GM19328 (cell line): ENCODE measurements around the gene NOX1.

ENCODE experiments used
- ATAC-seq: cut with Tn5 transposase; IDR thresholded peaks from one replicate; pipeline ENCODE4 v1.9.1; 2021; ENCODE audit warnings: mild to moderate bottlenecking, moderate library complexity; ENCODE audit not compliant: unreplicated experiment

NOX1 gene

DNA sequence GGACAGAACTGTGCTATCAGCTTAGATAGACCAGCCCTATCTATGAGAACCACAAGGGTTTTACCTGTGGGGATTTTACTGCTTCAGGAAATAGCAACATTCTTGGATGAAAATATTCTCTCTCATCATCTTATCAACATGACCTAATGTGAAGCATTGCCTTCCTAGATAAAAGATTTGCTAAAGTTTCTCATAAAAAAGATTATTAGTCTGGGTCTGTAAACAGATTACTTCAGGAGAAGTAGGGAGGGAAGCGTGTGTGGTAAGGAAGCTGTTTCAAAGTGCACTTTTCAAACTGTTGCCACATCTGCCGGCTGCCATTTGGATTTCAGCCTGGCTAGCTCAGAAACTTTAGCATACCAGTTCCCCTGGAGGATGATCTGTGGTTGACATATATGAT is at the start of gene NOX1:
Gene NOX1, minus strand, starts transcription at position 35 of the 400 bp plus-strand sequence. CDS start 220 bp downstream, outside the sequence.
- ATAC-seq = no peak

DNA sequence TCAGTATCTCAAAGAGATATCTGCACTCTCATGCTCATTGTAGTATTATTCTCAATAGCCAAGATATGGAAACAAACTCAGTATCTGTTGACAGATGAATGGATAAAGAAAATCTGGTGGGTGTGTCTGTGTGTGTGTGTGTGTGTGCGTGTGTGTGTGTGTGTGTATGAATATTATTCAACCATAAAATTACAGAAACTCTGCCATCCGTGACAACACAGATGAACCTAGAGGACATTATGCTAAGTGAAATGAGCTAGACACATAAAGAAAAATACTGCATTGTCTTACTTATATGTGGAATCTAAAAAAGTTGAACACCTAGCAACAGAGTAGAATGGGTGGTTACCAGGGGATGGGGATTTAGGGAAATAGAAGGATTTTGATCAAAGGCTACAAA is 41.4 kb upstream of the NOX1 start:
- ATAC-seq = no peak

DNA sequence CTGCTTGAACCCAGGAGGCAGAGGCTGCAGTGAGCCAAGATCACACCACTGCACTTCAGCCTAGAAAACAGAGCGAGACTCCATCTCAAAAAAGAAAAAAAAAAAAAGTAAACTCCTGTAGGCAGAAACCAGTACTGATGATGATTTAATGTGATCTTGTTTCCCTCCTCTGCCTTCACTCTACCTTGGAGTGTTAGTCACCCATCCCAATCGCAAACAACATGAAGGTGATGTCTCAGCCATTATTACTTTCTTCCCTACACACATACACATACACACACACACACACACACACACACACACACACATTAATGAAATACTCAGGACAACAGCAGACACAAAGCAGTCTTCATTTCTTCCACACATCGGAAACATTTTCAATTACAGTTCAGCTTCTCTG is 39.0 kb upstream of the NOX1 start:
- no peak for ATAC-seq

DNA sequence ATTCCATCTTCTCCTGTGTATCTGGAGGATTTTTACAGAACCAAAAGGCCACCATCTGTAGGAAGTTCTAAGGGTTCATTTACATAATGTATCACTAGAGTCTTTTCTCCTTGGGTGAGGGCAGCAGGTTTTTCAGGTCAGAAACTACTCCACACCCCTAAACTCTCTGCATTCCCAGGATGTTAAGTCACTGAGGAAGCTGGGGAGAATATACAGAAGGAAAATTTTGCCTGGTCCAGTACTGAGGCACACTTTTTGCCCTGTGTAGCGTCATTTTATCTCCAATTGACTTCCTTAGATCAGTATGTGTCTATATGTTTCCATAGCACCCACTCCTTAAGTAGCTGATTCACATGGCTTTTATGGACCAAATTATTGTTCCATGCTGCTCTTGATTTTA is 37.6 kb upstream of the NOX1 start:
- no peak for ATAC-seq

DNA sequence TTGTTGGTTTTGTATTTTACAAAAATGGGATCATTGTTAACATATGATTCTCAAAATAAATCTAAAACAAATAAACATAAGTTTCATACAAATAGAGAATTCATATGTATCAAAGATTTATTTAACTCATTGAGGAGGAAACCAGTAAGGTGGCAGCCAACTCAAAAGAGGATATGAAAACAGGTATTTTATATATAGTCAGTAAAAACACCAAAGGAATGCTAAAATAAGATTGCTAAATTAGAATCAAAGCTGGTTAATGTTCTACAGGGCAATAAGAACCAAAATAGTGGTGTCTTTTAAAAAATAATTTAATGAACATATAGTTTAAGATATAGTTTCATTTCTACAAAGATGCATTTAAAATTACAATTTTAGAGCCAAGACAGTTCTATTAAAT is 31.5 kb upstream of the NOX1 start:
- no peak for ATAC-seq

DNA sequence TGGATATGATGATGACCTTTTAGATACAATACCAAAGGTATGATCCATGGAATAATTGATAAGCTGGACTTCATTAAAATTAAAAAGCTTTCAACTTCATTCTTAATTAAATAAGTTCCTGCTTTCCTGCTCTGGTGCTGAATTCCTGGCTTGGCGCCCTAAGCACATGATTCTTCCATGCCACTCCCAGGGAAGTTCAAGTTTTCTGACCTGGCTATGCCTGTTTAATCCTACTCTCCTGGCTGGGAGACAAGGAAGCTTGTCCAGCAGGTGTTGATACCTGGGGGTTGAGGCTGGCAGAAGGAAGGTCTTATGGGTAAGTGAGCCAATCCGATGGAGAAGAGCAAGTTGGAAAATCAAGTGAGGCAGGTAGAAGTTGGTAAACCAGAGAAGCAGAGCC is 30.3 kb upstream of the NOX1 start:
- ATAC-seq = no peak

DNA sequence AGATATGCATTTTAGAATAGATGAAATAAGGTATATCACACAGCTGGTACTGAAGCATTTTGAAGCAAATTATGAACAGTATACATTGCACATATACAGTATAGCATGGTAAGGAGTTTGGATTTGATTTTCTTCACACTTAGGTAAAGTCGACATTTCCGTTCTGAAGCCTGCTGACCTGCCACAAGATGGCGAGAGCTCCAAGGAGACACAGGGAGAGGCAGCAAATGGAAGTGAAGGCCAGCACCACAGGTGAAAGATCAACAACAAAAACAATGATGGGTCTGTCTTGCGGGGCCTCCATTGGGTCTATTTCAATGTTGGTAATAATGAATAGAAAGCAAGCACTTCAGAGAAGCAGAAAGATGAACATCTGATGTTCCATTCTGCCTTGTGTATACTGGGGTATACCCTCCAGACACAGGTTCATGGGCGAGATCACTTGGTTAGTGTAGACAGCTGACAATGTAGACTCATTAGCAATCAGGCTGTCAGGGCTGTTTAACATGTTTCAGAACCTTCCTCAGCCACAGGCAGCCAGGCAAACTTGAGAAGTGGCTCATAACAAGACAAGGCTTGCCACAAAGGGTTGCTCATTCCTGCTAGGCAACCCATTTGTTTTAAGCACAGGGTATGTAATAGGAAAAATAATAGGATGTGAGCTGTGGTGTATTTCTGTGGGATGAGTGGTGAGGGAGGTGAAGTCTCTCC is 21.4 kb upstream of the NOX1 start:
- ATAC-seq = no peak

DNA sequence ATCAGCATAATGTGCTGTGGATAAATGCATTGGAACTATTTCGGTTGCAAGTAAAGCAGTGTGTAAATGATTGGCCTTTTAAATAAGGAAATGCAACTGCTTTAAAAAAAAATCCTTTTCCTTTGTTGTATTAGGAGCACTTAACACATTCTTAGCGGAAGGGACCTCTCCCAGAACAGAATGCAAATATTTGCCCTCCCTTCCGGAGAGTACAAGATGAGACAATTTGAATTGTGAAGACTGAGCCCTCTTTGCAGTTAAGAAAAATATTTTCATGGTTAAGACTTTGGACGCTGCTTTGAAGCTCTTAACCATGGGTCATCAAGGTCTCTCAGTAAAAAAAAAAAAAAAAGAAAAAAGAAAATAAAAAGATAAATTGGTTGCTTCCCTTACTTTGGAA is 9.5 kb upstream of the NOX1 start:
- no peak for ATAC-seq

DNA sequence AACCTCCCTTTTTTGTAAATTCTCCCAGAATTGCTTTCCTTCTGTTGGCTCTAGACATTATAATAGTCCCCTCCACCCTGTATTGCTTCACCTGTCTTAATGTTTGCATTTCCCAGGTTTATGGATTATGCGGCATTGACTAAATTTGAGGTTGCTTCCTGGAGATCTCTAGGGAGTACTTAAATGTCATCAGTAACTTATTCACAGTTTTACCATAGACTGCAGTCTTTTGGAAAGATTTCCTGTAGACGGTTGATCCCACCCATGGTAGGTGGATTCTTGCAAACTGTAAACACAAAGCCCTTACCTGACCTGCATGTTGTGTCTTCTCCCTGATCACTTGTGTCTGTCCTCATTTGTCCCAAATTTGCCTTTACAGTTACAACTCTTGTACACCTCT is 6.2 kb upstream of the NOX1 start:
- ATAC-seq = no peak

DNA sequence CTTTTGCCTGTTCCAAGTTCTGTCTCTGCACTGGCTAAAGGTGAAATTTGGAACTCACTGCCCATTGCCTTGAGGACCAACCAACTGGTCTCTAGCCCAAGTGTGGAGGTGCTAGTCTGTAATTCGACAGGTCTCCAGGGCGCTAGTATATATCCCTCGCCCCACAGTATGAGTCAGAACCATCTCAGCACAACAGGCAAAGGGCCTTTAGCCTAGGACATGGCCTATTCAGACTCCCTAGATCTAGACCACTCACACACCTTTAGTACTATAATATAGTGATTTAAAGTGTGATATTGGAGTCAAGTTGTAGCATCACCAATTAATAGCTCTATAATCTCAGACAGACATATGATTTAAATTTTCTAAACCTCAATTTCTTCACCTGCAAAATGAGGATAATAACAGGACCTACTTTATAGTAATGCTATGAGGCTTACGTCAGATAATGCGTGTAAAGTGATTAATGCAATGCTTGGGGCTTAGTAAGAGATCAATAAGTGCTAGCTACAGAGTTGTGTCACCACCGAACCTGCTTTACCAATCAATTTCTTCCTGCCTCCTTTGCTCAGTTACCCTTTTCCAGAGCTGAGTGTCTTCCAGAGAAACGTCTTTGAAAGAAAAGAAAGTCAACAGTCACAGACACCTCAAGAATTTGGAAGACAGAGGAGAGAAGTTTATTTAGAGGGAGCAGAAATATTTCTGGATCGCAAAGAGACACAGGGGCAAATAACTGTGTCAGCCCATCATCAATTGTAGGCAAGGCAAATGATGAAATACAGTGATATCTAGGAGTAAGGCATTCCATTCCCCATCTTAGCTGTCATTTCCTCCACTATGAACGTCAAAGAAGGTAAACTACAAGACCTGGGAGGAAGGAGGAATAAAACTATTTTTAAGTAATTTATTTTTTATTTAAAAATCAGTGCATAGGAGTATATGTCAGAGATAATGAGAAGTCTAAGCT is 2.3 kb downstream of the NOX1 start:
- no peak for ATAC-seq

DNA sequence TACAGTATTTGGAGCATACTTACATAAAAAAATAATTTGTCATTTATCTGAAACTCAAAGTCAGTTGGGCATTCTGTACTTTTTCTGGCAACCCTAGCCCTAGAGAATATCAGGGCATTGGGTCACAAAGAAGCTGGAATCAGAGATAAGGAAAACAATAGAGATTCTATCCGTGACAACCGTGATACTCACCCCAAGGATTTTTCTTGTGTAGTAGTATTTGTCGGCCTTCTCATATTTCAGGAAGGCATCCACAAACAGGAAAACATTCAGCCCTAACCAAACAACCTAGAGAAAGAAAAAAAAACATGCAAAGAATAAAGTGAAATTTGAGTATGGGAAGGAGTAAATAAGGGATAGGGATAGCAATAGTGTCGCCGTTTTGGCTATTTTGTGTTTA is 3.6 kb downstream of the NOX1 start:
- no peak for ATAC-seq

DNA sequence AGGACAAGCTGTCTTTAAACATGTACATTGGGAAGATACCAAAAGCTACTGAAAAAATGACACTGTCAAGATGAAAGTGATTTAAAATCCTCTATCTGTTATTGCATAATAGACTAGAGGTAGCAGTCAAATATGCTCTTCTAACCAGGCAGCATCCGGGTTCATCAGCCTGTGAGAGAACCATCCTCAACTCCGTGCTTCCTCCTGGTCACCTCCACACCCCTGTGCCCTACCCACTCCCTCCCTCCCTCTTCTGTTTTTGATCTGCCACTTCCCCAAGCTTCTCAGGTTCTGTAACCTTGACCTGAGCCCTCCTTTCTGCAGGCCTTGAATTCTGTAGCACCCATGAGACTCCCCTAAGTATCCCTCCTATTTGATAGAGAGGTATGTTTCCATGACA is 5.9 kb downstream of the NOX1 start:
- ATAC-seq = no peak

DNA sequence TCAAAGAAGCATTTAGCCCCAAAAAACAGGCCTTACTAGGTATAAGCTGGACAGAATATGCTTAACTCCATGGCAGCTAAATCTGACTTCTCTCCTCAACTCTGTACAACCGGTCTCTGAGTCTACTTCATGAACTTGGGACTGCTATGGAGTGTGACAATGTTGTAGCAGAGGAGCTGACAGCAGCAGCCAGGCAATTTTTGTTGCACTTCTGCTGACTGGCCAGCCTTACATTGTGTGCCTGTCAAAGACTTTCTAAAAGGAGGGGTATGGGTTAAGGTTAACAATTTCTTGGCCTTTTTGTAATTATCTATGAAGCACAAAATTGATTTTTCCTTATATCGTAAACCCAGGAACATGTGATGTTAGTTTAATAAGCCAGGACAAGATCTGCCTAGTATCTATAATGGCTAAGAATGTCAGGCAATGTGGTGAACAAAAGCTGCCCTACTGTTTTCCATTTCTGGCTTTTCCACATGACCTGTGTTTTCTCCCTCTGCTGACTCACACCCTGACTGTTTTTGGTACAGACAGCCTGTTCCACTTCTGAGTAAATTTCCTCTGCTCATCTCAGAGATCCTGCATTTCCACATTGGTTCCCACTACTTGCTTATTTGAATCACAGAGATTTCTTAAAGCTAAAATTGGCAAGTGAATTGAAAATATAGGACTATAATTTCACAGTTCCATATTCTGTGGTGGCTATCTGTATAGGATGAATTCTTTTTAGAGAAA is 9.3 kb downstream of the NOX1 start:
- no peak for ATAC-seq

DNA sequence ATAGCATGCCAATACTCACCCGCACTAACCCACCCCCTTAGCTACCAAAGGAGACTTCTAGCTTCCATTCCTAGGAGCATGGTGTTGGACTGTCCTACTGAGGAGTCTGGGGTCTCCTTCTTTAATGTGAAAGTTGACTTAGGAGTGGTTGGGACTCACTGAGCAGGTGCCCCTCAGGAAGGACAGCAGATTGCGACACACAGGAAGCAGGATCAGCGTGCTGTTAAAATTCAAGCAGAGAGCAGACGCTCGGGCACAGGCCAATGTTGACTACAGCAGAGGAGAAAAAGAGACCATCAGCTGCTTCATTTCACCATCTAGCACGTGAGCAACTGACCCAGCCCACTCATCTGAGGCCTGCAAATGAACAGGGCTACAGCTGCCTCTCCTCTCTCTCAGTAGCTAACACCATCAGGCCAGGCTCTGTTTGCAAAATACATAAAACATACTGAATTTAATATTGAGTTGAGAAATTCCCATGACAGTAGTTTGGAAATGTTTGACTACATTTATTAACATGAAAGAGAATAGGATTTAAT is 10.8 kb downstream of the NOX1 start:
- ATAC-seq = no peak

DNA sequence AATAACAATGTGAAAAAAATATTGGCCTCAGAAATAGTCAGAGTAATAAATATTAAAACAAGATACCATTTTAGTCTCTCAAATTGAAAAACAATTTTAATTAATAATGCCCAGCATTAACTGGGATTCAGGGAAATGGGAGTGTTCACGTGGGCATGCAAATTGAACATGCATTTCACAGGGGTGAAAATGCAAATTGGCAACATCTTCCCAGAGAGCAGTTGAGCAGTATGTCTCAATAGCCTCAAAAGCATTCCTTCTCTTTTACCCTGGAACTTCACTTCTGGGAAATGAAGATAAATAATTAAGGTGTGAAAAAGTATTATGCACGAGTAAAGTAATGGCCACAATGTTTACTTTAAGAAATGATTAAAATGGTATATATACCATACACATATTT is 21.3 kb downstream of the NOX1 start:
- no peak for ATAC-seq

DNA sequence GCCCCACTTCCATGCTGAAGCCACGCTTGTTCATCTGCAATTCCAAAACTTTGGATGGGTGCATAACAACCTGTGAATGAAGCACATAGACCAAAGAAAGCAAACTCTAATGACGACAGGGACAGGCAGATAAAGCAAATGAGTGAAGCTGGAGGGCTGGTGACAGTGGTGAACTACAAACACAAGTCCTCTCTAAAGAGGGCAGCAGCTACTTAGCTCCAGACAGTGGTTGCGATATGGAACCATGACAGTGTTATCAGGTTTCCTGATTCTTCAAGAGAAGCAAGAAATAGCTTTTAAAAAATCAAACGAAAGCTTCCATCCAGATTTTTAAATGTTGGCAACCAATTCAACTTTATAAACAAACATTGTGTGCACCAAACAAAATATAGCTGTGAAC is 23.8 kb downstream of the NOX1 start:
- no peak for ATAC-seq

DNA sequence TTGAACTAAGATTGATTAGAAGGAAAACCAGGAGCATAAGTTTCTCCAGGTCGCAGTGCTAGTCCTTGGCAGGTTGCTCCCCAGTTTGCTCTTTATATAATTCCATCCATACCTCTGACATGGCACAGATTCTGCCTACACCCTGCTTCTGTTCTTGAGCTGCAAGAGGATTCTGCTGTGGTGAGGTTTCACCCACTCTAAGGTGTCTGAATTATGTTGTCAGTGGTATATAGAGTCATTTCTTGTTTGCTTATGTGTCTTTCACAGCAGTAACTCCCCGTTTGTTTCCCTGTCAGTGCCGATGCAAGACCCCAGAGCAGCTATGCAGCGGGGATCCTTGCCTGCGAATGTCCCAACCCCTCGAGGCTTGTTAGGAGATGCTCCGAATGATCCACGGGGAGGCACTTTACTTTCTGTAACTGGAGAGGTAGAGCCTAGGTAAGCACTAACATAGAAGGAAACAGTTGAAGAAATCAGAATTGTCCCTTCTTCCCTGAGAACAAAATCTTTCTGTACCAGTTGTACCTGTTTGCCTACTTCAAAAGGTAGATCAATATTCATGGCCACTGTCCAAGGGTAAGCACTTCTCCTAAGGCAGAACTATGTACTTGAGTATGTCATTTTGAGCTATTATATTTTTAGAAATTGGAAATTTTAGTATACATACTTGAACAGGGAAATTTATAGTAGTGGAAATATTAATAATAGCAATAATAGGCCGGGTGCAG is 42.8 kb downstream of the NOX1 start:
- ATAC-seq = no peak

DNA sequence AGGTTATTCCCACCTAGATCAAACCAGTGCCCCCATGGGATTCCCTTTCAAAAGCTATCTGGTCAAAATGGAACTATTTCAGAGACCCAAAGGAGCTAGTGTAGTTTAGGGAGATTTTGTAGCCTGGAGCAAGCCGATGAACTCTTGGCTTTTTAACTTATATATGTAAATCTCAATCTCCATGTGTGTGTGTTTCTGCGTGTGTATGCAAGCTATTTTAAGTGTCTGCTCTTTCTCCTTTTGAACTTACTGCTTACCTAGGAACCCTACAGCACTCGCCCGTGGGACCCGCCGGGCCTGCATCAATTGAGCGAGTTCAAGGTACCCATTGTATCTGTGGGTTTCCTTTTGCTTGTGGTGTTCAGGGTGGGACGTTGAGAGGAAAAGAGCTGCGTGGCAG is 43.6 kb downstream of the NOX1 start:
- no peak for ATAC-seq

DNA sequence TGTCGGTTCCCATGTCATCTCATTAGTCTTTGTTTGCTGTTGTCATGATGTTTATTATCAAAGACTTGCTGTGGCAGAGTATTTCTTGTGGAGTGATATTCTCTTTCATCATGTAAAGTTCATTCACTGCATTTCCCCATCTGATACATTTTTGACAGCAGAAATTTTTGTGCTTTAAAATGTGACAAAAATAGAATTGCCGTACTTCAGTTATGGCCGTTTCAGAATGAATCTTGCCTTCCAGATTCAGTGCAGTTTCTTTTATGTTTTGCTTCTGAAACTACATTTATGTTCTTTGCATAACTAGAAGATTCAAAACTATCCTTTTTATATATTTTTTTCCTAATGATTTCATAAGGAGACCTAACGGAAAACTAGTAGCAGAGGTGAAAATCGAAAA is 44.0 kb downstream of the NOX1 start:
- ATAC-seq = no peak

DNA sequence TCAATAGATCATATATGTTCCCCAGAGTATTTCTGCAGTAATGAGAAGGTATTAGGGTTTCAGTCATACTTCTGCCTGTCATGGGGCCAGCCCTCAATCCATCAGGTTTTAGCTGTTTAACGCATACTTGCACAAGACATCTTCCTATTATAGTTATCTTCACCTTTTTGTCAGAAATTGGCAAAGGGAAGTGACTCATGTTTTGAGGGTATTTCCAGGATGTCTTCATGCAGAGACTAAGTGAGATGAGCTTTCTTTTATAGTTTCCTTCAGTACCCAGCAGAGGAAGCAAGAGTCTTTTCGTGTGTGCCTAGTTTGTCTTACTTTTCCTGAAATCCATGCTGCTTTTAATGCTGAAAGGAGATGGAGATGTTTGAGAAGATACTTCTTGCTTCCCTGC is 44.4 kb downstream of the NOX1 start:
- no peak for ATAC-seq
